VCaP (cell line): ENCODE measurements around the gene FBXO34.
A peak's percentile ranks its signal among the peaks of the same experiment; 100 is the strongest.

ENCODE experiments used
- H3K27ac ChIP-seq: fragments of 450-650 bp; 2 replicates; pipeline ENCODE4 v1.5.1; 2017
- TF ChIP-seq, protein P1 (sequence below): fragments of 450-650 bp; conservative IDR thresholded peaks from 2 replicates; pipeline ENCODE4 v1.5.1; 2017; ENCODE audit warnings: mild to moderate bottlenecking, moderate library complexity

The FBXO34 gene

DNA sequence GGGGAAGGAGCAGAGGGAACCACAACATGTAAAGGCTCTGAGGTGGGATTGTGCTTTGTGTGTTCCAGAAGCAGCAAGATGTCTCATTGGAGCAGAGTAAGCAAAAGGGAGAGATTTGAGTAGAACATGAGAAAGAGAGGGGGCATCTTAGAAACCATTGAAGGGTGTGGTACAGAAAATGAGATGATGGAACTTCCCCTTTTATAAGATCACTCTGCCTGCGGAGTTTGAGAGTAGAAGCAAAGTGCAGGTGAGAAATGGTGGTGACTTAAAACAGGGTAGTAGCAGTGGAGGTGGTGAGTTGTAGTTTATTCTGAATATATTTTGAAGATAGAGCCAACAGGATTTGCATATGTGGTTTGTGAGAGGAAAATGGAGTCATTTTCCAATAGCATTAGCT is 56.0 kb downstream of the FBXO34 start:
- TF ChIP-seq, protein P1, sequence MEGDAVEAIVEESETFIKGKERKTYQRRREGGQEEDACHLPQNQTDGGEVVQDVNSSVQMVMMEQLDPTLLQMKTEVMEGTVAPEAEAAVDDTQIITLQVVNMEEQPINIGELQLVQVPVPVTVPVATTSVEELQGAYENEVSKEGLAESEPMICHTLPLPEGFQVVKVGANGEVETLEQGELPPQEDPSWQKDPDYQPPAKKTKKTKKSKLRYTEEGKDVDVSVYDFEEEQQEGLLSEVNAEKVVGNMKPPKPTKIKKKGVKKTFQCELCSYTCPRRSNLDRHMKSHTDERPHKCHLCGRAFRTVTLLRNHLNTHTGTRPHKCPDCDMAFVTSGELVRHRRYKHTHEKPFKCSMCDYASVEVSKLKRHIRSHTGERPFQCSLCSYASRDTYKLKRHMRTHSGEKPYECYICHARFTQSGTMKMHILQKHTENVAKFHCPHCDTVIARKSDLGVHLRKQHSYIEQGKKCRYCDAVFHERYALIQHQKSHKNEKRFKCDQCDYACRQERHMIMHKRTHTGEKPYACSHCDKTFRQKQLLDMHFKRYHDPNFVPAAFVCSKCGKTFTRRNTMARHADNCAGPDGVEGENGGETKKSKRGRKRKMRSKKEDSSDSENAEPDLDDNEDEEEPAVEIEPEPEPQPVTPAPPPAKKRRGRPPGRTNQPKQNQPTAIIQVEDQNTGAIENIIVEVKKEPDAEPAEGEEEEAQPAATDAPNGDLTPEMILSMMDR = no peak
- no peak overlapping the region for H3K27ac ChIP-seq

DNA sequence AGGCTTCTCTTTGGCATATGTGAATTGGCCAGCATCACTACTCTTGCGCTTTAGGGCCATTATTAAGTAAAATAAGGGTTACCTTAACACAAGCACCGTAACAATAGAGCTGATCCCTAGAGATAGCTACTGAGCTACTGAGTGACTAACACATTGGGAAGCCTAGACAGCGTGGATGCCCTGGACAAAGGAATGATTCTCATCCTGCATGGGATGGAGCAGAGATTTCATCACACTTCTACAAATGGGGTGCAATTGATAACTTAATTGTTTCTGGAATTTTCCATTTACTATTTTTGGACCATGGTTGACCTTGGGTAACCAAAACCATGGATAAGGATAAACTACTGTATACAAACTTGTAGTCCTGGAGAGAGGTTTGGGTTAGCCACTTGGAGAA is 57.1 kb downstream of the FBXO34 start:
- H3K27ac ChIP-seq = no peak overlapping the region
- TF ChIP-seq, protein P1 = no peak

DNA sequence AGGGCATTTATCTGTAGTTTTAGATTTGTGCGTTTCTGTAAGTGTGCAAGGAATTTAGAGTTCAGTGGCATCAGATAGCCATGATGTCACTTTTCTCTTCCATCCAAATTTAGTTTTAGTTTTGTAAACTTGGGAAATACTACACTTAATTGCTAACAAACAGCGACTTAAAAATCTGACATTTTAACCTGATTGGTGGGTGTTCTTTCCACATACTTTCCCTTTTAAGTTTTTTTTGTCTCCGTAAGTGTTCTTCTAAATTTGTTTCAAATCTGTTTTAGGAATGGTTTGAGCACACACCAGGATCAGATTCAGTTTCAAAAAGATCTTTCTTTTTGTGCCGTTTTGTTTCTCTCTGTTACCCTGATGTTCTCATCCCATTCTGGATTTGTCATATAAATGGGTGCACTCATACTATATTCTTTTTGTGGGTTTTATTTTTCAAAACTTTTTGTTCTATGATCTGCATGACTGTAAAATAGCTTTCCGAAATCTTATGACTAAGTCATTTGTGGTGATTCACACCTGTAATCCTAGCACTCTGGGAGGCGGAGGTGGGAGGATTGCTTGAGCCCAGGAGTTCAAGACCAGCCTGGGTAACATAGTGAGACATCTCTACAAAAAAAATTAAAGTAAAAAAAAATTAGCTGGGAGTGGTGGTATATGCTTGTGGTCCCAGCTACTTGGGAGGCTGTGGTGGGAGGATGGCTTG is 58.9 kb downstream of the FBXO34 start:
- TF ChIP-seq, protein P1 = no peak
- no peak overlapping the region for H3K27ac ChIP-seq

DNA sequence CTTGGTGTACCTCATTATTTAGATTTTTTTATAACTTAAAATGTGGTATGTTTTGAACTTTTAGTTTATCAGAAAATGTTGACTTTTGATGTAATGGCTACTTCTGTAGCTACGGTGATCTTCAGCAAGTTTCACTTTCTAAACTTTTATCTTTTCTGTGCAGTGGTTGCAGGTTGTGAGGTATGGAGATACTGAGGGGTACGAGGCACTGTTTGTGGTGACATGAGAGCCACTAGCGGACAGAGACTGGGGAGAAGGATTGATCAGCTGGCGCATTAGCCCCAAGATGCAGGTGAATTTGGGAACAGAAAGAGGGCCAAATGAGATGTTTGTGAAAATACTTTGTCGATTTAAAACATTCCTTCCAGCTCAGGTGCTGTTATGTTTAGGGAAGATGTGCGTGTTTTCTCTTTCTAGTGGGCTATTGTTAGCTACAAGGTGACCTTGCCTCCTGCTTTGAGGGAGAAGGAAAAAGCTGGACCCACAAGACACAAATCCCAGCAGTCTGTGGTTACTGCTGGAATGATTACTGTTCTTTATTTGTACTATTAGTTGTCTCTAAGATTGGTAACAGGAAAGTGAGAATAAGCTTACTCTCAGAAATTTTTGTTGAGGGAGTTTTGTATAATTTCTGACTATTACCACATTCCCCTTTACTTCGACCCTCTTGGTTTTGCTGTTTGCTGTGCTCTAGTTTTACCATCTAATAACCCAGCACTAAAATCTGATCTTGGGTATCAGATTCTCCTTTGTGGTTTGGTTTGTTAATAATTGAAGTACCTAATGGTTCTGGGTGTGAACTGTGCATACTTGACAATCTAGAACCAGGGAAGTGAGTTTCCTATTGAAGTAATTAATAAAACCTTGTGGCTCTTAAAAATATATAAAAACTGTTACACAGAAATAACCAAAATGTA is 61.7 kb downstream of the FBXO34 start:
- H3K27ac ChIP-seq = peak overlapping the region; percentile 57
- TF ChIP-seq, protein P1 = no peak

DNA sequence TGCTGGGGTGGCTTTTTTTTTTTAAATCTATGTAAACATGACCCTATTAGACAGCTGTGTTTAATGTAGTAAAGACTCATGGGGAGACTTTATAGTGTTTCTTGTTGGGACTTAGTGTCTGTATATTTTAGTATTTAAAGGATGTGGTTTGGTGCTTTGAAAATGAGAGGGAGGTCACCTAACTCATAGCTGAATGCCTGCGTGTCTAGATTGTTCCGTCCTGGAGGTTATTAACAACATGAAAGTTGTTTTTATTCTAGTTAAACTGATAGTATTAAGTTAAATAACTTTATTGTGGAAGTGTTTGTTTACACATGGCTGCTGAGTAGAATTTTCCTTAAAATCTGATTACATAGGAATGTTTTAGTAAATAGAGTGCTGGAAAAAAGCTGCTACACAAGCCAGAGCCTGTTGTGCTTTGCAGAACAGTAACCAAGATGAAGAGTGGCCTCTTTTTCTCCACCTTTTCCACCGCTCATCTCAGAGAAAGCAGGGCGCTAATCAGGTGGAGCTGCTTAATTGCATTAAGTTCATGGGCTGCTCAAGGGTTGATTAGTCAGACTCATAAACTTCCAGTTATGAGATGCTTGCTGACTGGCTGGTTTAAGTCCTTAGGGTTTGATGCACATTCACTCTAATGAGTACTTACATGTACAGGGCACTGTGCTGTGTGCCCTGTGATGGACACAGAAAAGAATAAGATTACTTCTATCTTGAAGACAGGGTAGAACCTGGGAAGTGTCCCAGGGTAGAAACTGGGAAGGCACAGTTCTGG is 62.7 kb downstream of the FBXO34 start:
- TF ChIP-seq, protein P1 = no peak
- H3K27ac ChIP-seq = peak overlapping the region; percentile 57

DNA sequence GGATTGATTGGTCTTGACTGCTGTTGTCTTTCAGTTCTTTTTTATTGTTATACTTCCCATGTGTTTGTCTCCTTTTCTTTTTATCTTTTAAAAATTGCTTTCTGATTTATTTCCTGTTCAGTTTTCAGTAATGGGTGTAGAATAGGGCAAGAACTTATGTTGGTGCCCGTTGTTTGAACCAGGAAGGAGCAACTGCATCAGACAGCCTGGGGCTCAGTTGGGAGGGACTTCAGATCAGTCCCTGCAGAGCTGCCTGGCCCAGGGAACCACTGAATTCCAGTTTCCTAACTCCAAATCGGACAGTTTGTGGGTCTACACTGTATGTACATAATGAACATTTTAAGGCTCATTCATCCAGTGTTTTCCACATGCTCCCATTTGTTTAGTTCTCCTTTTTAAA is 64.9 kb downstream of the FBXO34 start:
- TF ChIP-seq, protein P1 = no peak
- no peak overlapping the region for H3K27ac ChIP-seq

DNA sequence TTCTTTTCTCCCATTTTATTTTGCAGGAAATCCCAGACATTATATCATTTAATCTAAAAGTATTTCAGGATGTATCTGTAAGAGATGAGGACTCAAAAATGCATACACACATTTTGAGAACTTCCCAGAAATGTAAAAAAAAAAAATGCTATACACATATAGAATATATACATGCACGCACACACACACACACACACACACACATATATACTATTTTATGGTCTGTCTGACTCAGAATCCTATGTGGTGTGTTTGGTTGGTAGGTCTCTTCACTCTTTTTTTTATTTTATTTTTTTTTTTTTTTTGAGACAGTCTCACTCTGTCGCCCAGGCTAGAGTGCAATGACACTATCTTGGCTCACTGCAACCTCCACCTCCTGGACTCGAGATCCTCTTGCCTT is 65.5 kb downstream of the FBXO34 start:
- no peak overlapping the region for H3K27ac ChIP-seq
- TF ChIP-seq, protein P1 = no peak
